IMR-90 (cell line): ENCODE results near the gene MRPS18A. TPM values are rescaled to one million over a fixed set of nuclear protein-coding genes. Genes with fewer than 3 reads are reported as not detected.
A peak's percentile ranks its signal among the peaks of the same experiment; 100 is the strongest.

Experiments used
- ATAC-seq: fragments of 200-7000 bp; cut with Tn5 transposase; 2 replicates; pipeline ENCODE4 v1.9.1; 2020; ENCODE audit warnings: low read depth, mild to moderate bottlenecking, moderate library complexity
- BruUV-seq: library from RNA; stranded (reverse); fragments of 400-500 nt; replicated peaks from 2 replicates; lab custom pipeline; 2021; lab: Mats Ljungman, UMichigan
- CTCF ChIA-PET: fragments of 300-600 bp; formaldehyde crosslinking; extraction: SDS; loops from one replicate; lab custom pipeline; 2021; ENCODE audit warnings: antibody characterized with exemption; lab: Yijun Ruan, JAX
- POLR2A ChIA-PET: fragments of 300-600 bp; sonication (Branson Sonifier 250); formaldehyde crosslinking; loops from one replicate; lab custom pipeline; 2022; ENCODE audit warnings: antibody characterized with exemption; ENCODE audit not compliant: unreplicated experiment; lab: Charles Lee
- DNase-seq: peaks from one replicate; pipeline ENCODE4 v3.0.0; 2013
- H2AFZ ChIP-seq: replicated peaks from 2 replicates; pipeline ENCODE3; 2013; ENCODE audit warnings: low read length, mild to moderate bottlenecking; ENCODE audit not compliant: poor library complexity
- H2AK5ac ChIP-seq: 2 replicates; pipeline ENCODE4 v1.6.1; 2013; ENCODE audit warnings: low read depth, low read length, inconsistent platforms
- H2AK9ac ChIP-seq: replicated peaks from 2 replicates; pipeline ENCODE3; 2013; ENCODE audit warnings: mild to moderate bottlenecking, low read depth, low read length, moderate library complexity; ENCODE audit not compliant: poor library complexity
- H2BK120ac ChIP-seq: 2 replicates; pipeline ENCODE4 v1.6.1; 2013; ENCODE audit warnings: low read depth, low read length, inconsistent platforms
- H2BK15ac ChIP-seq: 3 replicates; pipeline ENCODE4 v1.6.1; 2013; ENCODE audit warnings: low read depth, low read length, inconsistent platforms
- H2BK20ac ChIP-seq: 2 replicates; pipeline ENCODE4 v1.6.1; 2013; ENCODE audit warnings: low read depth, mild to moderate bottlenecking, inconsistent platforms, low read length, moderate library complexity
- H2BK5ac ChIP-seq: 2 replicates; pipeline ENCODE4 v1.6.1; 2013; ENCODE audit warnings: mild to moderate bottlenecking, low read depth, low read length, inconsistent platforms; ENCODE audit not compliant: poor library complexity, severe bottlenecking
- H3K14ac ChIP-seq: replicated peaks from 2 replicates; pipeline ENCODE4 v1.6.1; 2013; ENCODE audit warnings: low read depth, low read length, inconsistent platforms
- H3K18ac ChIP-seq: 2 replicates; pipeline ENCODE4 v1.6.1; 2013; ENCODE audit warnings: low read depth, low read length, control low read depth
- H3K23ac ChIP-seq: 2 replicates; pipeline ENCODE4 v1.6.1; 2013; ENCODE audit warnings: low read depth, low read length, inconsistent platforms
- H3K27ac ChIP-seq: 2 replicates; pipeline ENCODE4 v1.5.1; 2013; ENCODE audit warnings: mild to moderate bottlenecking, control low read depth, low read length; ENCODE audit not compliant: insufficient read depth
- H3K27me3 ChIP-seq: 2 replicates; pipeline ENCODE4 v1.6.1; 2013; ENCODE audit warnings: low read length; ENCODE audit not compliant: control insufficient read depth, insufficient read depth
- H3K36me3 ChIP-seq: 2 replicates; pipeline ENCODE4 v1.6.1; 2013; ENCODE audit warnings: low read length, mixed read lengths; ENCODE audit not compliant: control insufficient read depth, insufficient read depth
- H3K4ac ChIP-seq: 2 replicates; pipeline ENCODE4 v1.6.1; 2013; ENCODE audit warnings: low read depth, low read length, inconsistent platforms
- H3K4me1 ChIP-seq: 2 replicates; pipeline ENCODE4 v1.6.1; 2013; ENCODE audit warnings: low read length, mixed read lengths; ENCODE audit not compliant: control insufficient read depth, insufficient read depth
- H3K4me2 ChIP-seq: 2 replicates; pipeline ENCODE4 v1.6.1; 2013; ENCODE audit warnings: low read depth, mild to moderate bottlenecking, control low read depth, low read length, moderate library complexity
- H3K4me3 ChIP-seq: 2 replicates; pipeline ENCODE4 v1.5.1; 2013; ENCODE audit warnings: low read depth, mild to moderate bottlenecking, control low read depth, low read length, moderate library complexity; ENCODE audit not compliant: insufficient read depth
- H3K56ac ChIP-seq: 2 replicates; pipeline ENCODE4 v1.6.1; 2013; ENCODE audit warnings: low read length, inconsistent platforms; ENCODE audit not compliant: insufficient read depth; ENCODE audit errors: extremely low read depth
- H3K79me1 ChIP-seq, 2 experiments: 2 replicates each; pipeline ENCODE4 v1.6.1; 2013; ENCODE audit warnings: low read length in 2 of 2, inconsistent platforms in 1 of 2, low read depth in 1 of 2
- H3K9ac ChIP-seq: 2 replicates; pipeline ENCODE4 v1.6.1; 2013; ENCODE audit warnings: low read depth, low read length, control low read depth
- H3K9me1 ChIP-seq: 2 replicates; pipeline ENCODE4 v1.6.1; 2013; ENCODE audit warnings: low read length, inconsistent platforms; ENCODE audit not compliant: insufficient read depth
- H3K9me3 ChIP-seq: 2 replicates; pipeline ENCODE4 v1.6.1; 2013; ENCODE audit warnings: low read length; ENCODE audit not compliant: control insufficient read depth, insufficient read depth
- H4K20me1 ChIP-seq: 2 replicates; pipeline ENCODE4 v1.6.1; 2013; ENCODE audit warnings: low read length, inconsistent platforms; ENCODE audit not compliant: insufficient read depth
- H4K5ac ChIP-seq: 2 replicates; pipeline ENCODE4 v1.6.1; 2013; ENCODE audit warnings: mild to moderate bottlenecking, low read depth, low read length, control low read depth
- H4K8ac ChIP-seq, 2 experiments: 2 replicates each; pipeline ENCODE4 v1.6.1; 2013; ENCODE audit warnings: low read depth in 2 of 2, low read length in 2 of 2, control low read depth in 1 of 2, inconsistent platforms in 1 of 2
- H4K91ac ChIP-seq: 2 replicates; pipeline ENCODE4 v1.6.1; 2013; ENCODE audit warnings: low read depth, low read length, inconsistent platforms; ENCODE audit not compliant: insufficient read depth
- BHLHE40 ChIP-seq: fragments of 150-350 bp; IDR thresholded peaks from 2 replicates; pipeline ENCODE4 v1.6.1; 2016; ENCODE audit warnings: mild to moderate bottlenecking, low read depth, low read length
- CEBPB ChIP-seq: IDR thresholded peaks from 2 replicates; pipeline ENCODE4 v1.6.1; 2012; ENCODE audit warnings: low read depth, low read length, improper control_type of control experiment
- CHD1 ChIP-seq: IDR thresholded peaks from 2 replicates; pipeline ENCODE4 v1.6.1; 2012; ENCODE audit warnings: low read depth, low read length, improper control_type of control experiment
- CTCF ChIP-seq: conservative IDR thresholded peaks from 2 replicates; pipeline ENCODE4 v1.5.1; 2012; ENCODE audit warnings: mild to moderate bottlenecking, low read depth, low read length, improper control_type of control experiment
- FOS ChIP-seq: fragments of 150-350 bp; IDR thresholded peaks from 2 replicates; pipeline ENCODE4 v1.6.1; 2016; ENCODE audit warnings: low read depth, low read length
- RAD21 ChIP-seq: IDR thresholded peaks from 2 replicates; pipeline ENCODE4 v1.6.1; 2012; ENCODE audit warnings: low read length, improper control_type of control experiment
- RFX5 ChIP-seq: IDR thresholded peaks from 2 replicates; pipeline ENCODE4 v1.8.0; 2012; ENCODE audit warnings: low read depth, mild to moderate bottlenecking, low read length, moderate library complexity
- WGBS, 2 experiments: methylation state at CpG; one replicate each; pipeline versions ENCODE4 v1.1.5 to v1.1.7; 2013; ENCODE audit warnings: missing lambda C conversion rate in 2 of 2; ENCODE audit not compliant: insufficient read length in 1 of 2; ENCODE audit errors: extremely low coverage in 2 of 2; 5-methylcytosine and 5-hydroxymethylcytosine counted together
- dilution Hi-C: fragments of 300-500 bp; cut with HindIII; formaldehyde crosslinking; loops from one replicate; pipeline ENCODE4 v1.14.3; 2018; ENCODE audit warnings: low sequenced_read_pairs; ENCODE audit not compliant: unreplicated experiment
- in situ Hi-C: fragments of 300-500 bp; cut with MboI; formaldehyde crosslinking; loops from 3 replicates; pipeline ENCODE4 v1.14.3; 2019; ENCODE audit warnings: low sequenced_read_pairs, inconsistent platforms, mixed read lengths
- intact Hi-C: fragments of 100-400 bp; cut with micrococcal nuclease; formaldehyde crosslinking; loops from 2 replicates; pipeline ENCODE4 v1.10.0; 2022
- polyA plus RNA-seq, 3 experiments: library from polyadenylated mRNA; depleted of rRNA; stranded (reverse); fragments of >200 nt; gene quantifications; 2 replicates each; pipeline ENCODE4 v1.2.3, GENCODE V29; 2012; ENCODE audit warnings: low replicate concordance in 1 of 3
- total RNA-seq: library from RNA; depleted of rRNA; stranded (reverse); fragments of >200 nt; gene quantifications from 2 replicates; pipeline ENCODE4 v1.2.3, GENCODE V29; 2012

The MRPS18A gene
- total and polyA plus RNA-seq, 2 of the 4 experiments (the other 2 are of a cell fraction) = 47.0 to 56.6 TPM

- Histone ChIP-seq H4K91ac (no peak within 1 kb of the TSS), H2BK20ac (no peak within 1 kb of the TSS; the same call in 1 of the 2 replicates), H4K20me1 (peaks cover 9% of the 10 kb centered on the region), H3K79me1 (peaks cover 15 to 20% of the 10 kb centered on the region in 2 experiments), H3K27ac (no peak within 1 kb of the TSS), H3K9ac (no peak within 1 kb of the TSS), H2BK5ac (no peak within 1 kb of the TSS), H2AK5ac (no peak within 1 kb of the TSS), H2BK120ac (no peak within 1 kb of the TSS; the same call in 1 of the 2 replicates), H3K4ac (peak within 1 kb of the TSS; percentile 55; the same call in 1 of the 2 replicates), H2AK9ac (peak within 1 kb of the TSS; percentile 86), H3K4me3 (peak within 1 kb of the TSS; percentile 44), H3K27me3 (no peaks in the 10 kb centered on the region; the same call in 1 of the 2 replicates), H3K9me1 (0 out of 2 replicates have a peak, but pooled peaks cover 5% of the 10 kb centered on the region), H3K56ac (no peak within 1 kb of the TSS), H3K23ac (no peak within 1 kb of the TSS), H3K14ac (no peak within 1 kb of the TSS), H4K5ac (peak within 1 kb of the TSS; percentile 81), H3K4me1 (no peaks in the 10 kb centered on the region), H2BK15ac (no peak within 1 kb of the TSS), H3K36me3 (peaks cover 16% of the 10 kb centered on the region), H3K18ac (no peak within 1 kb of the TSS), H3K4me2 (peak within 1 kb of the TSS; percentile 70), H3K9me3 (no peaks in the 10 kb centered on the region), H4K8ac (peak within 1 kb of the TSS; percentile 35 to 81; a peak in 2 of 4 replicates), H2AFZ (peak within 1 kb of the TSS; percentile 98)
- dilution Hi-C loops = no loop called here
- in situ Hi-C loops = no loop called here
- WGBS, 2 experiments = 7% methylated on average over 40 of the region's 52 CpGs; no CpG with 5 or more reads in 1 of the 2 experiments
- TF ChIP-seq CHD1 (no peak), RFX5 (no peak), RAD21 (no peak), CTCF (no peak), BHLHE40 (no peak), CEBPB (no peak), FOS (no peak)
- BruUV-seq = no TSS peak
- intact Hi-C loops = no loop called here
- DNase-seq = peak; percentile 44
- ChIA-PET CTCF (interaction anchor here (0.6 kb wide), 1 partner anchor 366 kb away, joined by 4 read pairs; no protein-coding TSS in a partner anchor), POLR2A (no interaction called here)
- peak; percentile 79 for ATAC-seq
These were observed 42.5 kb downstream of the MRPS18A start, which contains the start of gene RSPH9 for GRCh38 chr6:43644940-43645612. Gene RSPH9 (plus strand): TSS chr6:43645036. CDS start chr6:43645099, 63 bp downstream.
